ENCODE results near the gene IRAK1BP1.

DNA sequence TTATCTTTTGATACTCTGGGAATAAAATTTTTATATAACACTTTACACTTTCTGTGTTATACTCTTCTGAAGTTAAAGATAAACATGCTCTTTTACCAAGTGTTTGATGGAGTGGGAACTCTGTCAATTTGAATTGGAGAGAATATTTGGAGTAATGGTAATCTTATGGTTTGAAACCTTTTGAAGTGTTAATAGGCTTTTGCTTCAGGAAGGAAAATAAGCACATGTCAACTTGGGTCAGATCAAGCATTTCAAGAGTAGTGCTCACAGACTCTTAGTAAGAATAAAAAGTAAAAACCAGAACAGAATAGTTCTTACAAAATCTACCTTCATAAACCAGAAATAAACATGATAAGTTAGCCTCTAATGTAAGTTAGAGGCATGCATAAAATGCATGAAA, 24.4 kb upstream of the IRAK1BP1 start:
- TF ChIP-seq CTCF (IDR thresholded peaks at IDR 0.05) (no peak), EZH2 (IDR thresholded peaks at IDR 0.05; ENCODE audit: borderline replicate concordance, insufficient read depth, low read depth, low read length, poor library complexity, severe bottlenecking) (no peak)
